Ovary (tissue), 3 donors: ENCODE data around the gene CCDC174.

Source experiments
- EP300 ChIP-seq: sonication (generic); formaldehyde crosslinking; IDR thresholded peaks from one replicate; pipeline ENCODE4 v1.6.1; 2017; ENCODE audit warnings: antibody characterized with exemption
- TF ChIP-seq, protein P1 (sequence below), 3 donors: fragments of 450-650 bp in 2 of 3; fragments of 200-600 bp in 1 of 3; IDR thresholded peaks; one replicate each; pipeline versions ENCODE4 v1.5.1 to v1.8.0; 2016 to 2022; ENCODE audit warnings: antibody characterized with exemption in 3 of 3, mild to moderate bottlenecking in 1 of 3
- donor health status: DM: no; HTN: no; CAD: no.

DNA sequence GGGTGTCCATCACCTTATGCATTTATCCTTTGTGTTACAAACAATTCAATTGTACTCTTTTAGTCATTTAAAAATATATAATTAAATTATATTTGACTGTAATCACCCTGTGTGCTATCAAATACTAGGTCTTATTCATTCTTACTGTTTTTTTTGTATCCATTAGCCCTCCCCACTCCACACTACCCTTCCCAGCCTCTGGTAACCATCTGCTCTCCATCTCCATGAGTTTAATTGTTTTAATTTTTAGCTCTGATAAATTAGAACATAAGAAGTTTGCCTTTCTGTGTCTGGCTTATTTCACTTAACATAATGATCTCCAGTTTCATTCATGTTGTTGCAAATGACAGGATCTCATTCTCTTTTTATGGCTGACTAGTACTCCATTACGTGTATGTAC lies 40.2 kb downstream of the CCDC174 start:
- TF ChIP-seq, protein P1, sequence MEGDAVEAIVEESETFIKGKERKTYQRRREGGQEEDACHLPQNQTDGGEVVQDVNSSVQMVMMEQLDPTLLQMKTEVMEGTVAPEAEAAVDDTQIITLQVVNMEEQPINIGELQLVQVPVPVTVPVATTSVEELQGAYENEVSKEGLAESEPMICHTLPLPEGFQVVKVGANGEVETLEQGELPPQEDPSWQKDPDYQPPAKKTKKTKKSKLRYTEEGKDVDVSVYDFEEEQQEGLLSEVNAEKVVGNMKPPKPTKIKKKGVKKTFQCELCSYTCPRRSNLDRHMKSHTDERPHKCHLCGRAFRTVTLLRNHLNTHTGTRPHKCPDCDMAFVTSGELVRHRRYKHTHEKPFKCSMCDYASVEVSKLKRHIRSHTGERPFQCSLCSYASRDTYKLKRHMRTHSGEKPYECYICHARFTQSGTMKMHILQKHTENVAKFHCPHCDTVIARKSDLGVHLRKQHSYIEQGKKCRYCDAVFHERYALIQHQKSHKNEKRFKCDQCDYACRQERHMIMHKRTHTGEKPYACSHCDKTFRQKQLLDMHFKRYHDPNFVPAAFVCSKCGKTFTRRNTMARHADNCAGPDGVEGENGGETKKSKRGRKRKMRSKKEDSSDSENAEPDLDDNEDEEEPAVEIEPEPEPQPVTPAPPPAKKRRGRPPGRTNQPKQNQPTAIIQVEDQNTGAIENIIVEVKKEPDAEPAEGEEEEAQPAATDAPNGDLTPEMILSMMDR (IDR thresholded peaks at IDR 0.05): no peak
- no peak for TF ChIP-seq EP300
